Measurements from ENCODE around the gene TMEM116.

DNA sequence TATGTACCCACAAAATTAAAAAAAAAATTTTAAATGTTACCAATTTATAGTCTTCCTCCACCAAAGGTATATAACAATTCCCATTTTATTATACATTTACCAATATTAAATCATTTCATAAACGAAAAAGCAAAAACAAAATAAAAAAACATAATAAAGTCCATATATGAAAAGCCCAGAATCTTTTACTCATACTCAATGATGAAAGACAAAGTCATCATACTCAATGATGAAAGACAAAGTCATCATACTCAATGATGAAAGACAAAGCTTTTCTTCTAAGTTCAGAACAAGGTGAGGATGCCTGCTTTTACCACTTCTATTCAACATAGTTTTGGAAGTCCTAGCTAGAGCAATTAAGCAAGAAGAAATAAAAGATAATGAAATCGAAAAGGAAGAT lies 28.1 kb downstream of the TMEM116 start:
- TF ChIP-seq FOXM1 (IDR thresholded peaks at IDR 0.05; ENCODE audit: borderline replicate concordance, low read depth): no peak
- TF ChIP-seq YY1 (IDR thresholded peaks at IDR 0.05; ENCODE audit: low read depth): no peak
- TF ChIP-seq EP300 (IDR thresholded peaks at IDR 0.05; ENCODE audit: borderline replicate concordance): no peak

All from Ishikawa (cell line).